ENCODE measurements around the gene PCOLCE2.

GRCh38 chr3:142777927-142778326 lies 111.0 kb downstream of the PCOLCE2 start:
- TF ChIP-seq CTCF (IDR thresholded peaks at IDR 0.05), result no peak
- no peak for TF ChIP-seq POLR2A (IDR thresholded peaks at IDR 0.05; ENCODE audit: low read depth)
- no peak for TF ChIP-seq POLR2AphosphoS5 (IDR thresholded peaks at IDR 0.05)
- TF ChIP-seq EP300 (IDR thresholded peaks at IDR 0.05), result no peak
